ENCODE measurements around the gene TARS3.
A peak's percentile ranks its signal among the peaks of the same experiment; 100 is the strongest.

The TARS3 gene

DNA sequence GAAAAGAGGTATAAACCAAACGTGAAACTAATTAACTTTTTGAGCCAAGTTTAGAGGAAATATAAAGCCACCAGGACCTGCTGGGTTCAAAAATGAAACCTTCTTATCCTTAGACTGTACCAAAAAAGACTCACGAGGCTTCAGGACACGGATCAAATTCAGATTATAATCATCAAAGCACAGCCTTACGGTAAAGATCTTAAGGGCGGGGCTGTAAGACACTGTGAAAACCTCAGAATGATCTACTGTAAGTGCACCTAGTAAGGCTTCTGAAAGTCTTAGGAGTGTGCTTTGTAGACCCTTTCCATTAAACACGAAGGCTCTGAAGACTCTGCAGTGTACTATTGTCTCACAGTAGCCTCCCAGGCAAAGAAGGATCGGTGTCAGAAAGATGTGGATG lies 26.8 kb downstream of the TARS3 start:
- no peak for DNase-seq

DNA sequence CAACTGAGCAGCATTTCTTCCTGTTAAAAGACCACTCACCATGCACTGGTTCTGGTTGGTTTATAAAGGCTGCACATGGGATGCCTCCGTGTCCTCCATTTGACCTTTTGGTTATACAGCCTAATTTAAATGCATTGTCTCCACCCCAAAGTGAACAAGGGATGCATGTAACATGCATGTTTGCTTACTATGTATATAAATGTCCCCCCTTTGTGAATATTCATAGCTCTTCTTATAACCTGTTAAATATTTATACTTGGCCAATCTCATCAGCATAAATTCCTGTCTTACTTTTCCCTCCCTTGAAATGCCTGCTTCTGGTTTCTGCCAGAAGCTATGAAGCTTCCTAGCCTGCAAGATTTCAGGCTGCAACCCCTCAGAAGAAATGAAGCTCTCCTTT lies 27.4 kb downstream of the TARS3 start:
- Histone ChIP-seq H2BK120ac (ENCODE audit: low read depth, low read length) (no peak overlapping the region), H3K18ac (ENCODE audit: low read length) (no peak overlapping the region), H3K4me3 (ENCODE audit: low read length) (no peak overlapping the region), H3K4ac (ENCODE audit: low read depth, low read length) (no peak overlapping the region), H3K79me1 (ENCODE audit: low read length) (no peaks in the 10 kb centered on the region), H3K79me2 (ENCODE audit: control insufficient read depth, insufficient read depth, low read length) (no peaks in the 10 kb centered on the region), H3K4me2 (ENCODE audit: low read length) (no peak overlapping the region), H3K9ac (ENCODE audit: low read length) (no peak overlapping the region), H3K36me3 (ENCODE audit: control insufficient read depth, insufficient read depth, low read length) (no peaks in the 10 kb centered on the region), H3K27ac (ENCODE audit: low read depth, low read length) (no peak overlapping the region), H4K5ac (ENCODE audit: low read length) (no peak overlapping the region), H3K56ac (ENCODE audit: low read length) (no peak overlapping the region), H2BK5ac (ENCODE audit: low read length) (no peak overlapping the region), H3K27me3 (ENCODE audit: insufficient read depth, low read length, poor library complexity) (no peaks in the 10 kb centered on the region), H4K8ac (ENCODE audit: low read depth, low read length) (no peak overlapping the region), H3K23ac (ENCODE audit: low read length) (no peak overlapping the region), H2BK15ac (replicated peaks; ENCODE audit: low read depth) (no peak overlapping the region), H3K4me1 (ENCODE audit: control insufficient read depth, low read depth, low read length) (no peaks in the 10 kb centered on the region), H2AK5ac (ENCODE audit: low read length) (no peak overlapping the region)
- DNase-seq, result no peak
- no CpG with 5 or more reads among the region's 1 CpG for WGBS (ENCODE audit: extremely low coverage, insufficient coverage, low lambda C conversion rate)

More for the DNA sequence above, 26.8 kb downstream of the TARS3 start:
- Histone ChIP-seq H3K27me3 (ENCODE audit: insufficient read depth, low read length, poor library complexity) (no peaks in the 10 kb centered on the region), H3K56ac (ENCODE audit: low read length) (no peak overlapping the region), H3K23ac (ENCODE audit: low read length) (no peak overlapping the region), H3K4me3 (ENCODE audit: low read length) (no peak overlapping the region), H3K18ac (ENCODE audit: low read length) (no peak overlapping the region), H2BK120ac (ENCODE audit: low read depth, low read length) (no peak overlapping the region), H3K4me1 (ENCODE audit: control insufficient read depth, low read depth, low read length) (no peaks in the 10 kb centered on the region), H3K79me2 (ENCODE audit: control insufficient read depth, insufficient read depth, low read length) (no peaks in the 10 kb centered on the region), H2BK15ac (replicated peaks; ENCODE audit: low read depth) (no peak overlapping the region), H3K9ac (ENCODE audit: low read length) (no peak overlapping the region), H2BK5ac (ENCODE audit: low read length) (no peak overlapping the region), H3K79me1 (ENCODE audit: low read length) (no peaks in the 10 kb centered on the region), H3K4ac (ENCODE audit: low read depth, low read length) (no peak overlapping the region), H4K5ac (ENCODE audit: low read length) (no peak overlapping the region), H3K36me3 (ENCODE audit: control insufficient read depth, insufficient read depth, low read length) (no peaks in the 10 kb centered on the region), H4K8ac (ENCODE audit: low read depth, low read length) (no peak overlapping the region), H3K4me2 (ENCODE audit: low read length) (no peak overlapping the region), H2AK5ac (ENCODE audit: low read length) (no peak overlapping the region), H3K27ac (ENCODE audit: low read depth, low read length) (no peak overlapping the region)
- WGBS (ENCODE audit: extremely low coverage, insufficient coverage, low lambda C conversion rate), result no CpG with 5 or more reads among the region's 7 CpGs

DNA sequence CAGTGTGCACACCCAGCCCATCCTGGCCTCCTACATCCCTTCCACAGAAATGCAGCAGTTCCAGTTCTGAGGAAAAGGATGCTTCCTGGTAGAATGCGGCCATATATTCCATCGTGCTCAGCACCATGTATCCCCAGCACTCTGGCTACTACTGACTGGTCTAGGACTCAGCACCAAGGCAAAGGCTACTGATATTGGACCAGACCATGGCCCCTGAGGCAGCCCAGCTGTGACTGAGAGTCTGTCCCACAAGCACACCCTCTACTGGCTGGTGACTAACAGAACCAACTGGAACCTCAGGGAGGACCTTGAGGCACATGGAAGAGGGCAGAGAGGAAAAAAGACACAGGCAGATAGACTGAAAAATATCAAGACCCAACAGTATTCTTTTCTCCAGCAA lies 30.0 kb downstream of the TARS3 start:
- no peak overlapping the region for H2AK5ac ChIP-seq (ENCODE audit: low read length)
- no peak overlapping the region for H3K56ac ChIP-seq (ENCODE audit: low read length)
- no peak overlapping the region for H3K9ac ChIP-seq (ENCODE audit: low read length)
- no peaks in the 10 kb centered on the region for H3K79me1 ChIP-seq (ENCODE audit: low read length)
- no peak overlapping the region for H2BK120ac ChIP-seq (ENCODE audit: low read depth, low read length)
- no peak overlapping the region for H3K4me2 ChIP-seq (ENCODE audit: low read length)
- no peaks in the 10 kb centered on the region for H3K79me2 ChIP-seq (ENCODE audit: control insufficient read depth, insufficient read depth, low read length)
- H3K27me3 ChIP-seq (ENCODE audit: insufficient read depth, low read length, poor library complexity), result no peaks in the 10 kb centered on the region
- H3K27ac ChIP-seq (ENCODE audit: low read depth, low read length), result no peak overlapping the region
- no peaks in the 10 kb centered on the region for H3K4me1 ChIP-seq (ENCODE audit: control insufficient read depth, low read depth, low read length)
- no peak overlapping the region for H2BK5ac ChIP-seq (ENCODE audit: low read length)
- no peak overlapping the region for H2BK15ac ChIP-seq (replicated peaks; ENCODE audit: low read depth)
- DNase-seq, result peak; percentile 43
- no peak overlapping the region for H3K18ac ChIP-seq (ENCODE audit: low read length)
- no peak overlapping the region for H4K5ac ChIP-seq (ENCODE audit: low read length)
- no peaks in the 10 kb centered on the region for H3K36me3 ChIP-seq (ENCODE audit: control insufficient read depth, insufficient read depth, low read length)
- no CpG with 5 or more reads among the region's 2 CpGs for WGBS (ENCODE audit: extremely low coverage, insufficient coverage, low lambda C conversion rate)
- H4K8ac ChIP-seq (ENCODE audit: low read depth, low read length), result no peak overlapping the region
- H3K4ac ChIP-seq (ENCODE audit: low read depth, low read length), result no peak overlapping the region
- no peak overlapping the region for H3K23ac ChIP-seq (ENCODE audit: low read length)
- no peak overlapping the region for H3K4me3 ChIP-seq (ENCODE audit: low read length)

DNA sequence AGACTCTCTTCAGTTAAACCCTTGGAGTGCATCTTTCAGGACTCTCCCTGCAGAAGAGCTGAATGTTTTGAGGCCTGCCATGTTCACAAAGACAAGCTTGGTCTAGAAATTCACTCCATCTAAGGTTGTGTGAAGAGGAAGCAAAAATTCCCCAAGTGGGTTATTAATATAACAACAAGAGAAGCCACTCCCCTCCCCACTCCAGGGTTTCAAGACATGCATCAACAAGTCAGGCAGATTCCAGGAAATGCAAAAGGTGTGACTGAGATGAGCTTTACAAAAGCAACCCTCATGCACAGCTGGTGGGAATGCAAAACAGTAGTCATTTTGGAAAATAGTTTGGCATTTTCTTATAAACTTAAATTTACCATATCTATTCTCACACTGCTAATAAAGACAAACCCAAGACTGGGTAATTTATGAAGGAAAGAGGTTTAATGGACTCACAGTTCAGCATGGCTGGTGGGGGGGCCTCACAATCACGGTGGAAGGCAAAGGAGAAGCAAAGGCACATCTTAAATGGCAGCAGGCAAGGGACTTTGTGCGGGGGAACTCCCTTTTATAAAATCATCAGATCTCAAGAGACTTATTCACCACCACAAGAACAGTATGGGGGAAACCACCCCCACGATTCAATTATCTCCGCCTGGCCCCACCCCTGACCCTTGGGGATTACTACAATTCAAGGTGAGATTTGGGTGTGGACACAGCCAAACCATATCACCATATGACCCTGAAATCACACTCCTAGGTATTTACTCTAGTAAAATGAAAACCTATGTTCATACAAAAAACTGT lies 31.3 kb downstream of the TARS3 start:
- Histone ChIP-seq H3K36me3 (ENCODE audit: control insufficient read depth, insufficient read depth, low read length) (no peaks in the 10 kb centered on the region), H3K27ac (ENCODE audit: low read depth, low read length) (no peak overlapping the region)
- WGBS (ENCODE audit: extremely low coverage, insufficient coverage, low lambda C conversion rate), result no CpG with 5 or more reads among the region's 4 CpGs

DNA sequence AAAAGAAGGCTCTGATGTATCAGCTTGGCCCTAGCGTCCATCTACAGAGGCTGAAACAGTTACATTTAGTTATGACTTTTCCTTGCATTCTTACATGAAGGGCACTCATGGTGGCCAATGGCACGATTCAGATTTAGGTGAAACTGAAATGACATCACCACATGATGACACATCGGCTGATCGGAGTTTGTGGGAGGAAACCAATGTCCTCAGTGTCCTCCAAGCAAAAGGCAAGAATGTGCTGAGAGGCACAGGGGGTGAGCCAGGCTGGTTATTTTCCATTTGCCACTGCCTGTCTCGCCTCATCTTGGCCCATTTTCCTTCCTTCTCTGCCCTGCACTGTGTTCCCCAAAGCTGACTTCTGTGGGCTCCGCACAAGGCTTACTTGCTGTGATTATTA lies 34.4 kb downstream of the TARS3 start:
- peak; percentile 71 for DNase-seq
- Histone ChIP-seq H3K23ac (ENCODE audit: low read length) (no peak overlapping the region), H3K18ac (ENCODE audit: low read length) (no peak overlapping the region), H3K4ac (ENCODE audit: low read depth, low read length) (no peak overlapping the region), H3K27me3 (ENCODE audit: insufficient read depth, low read length, poor library complexity) (no peaks in the 10 kb centered on the region), H3K79me2 (ENCODE audit: control insufficient read depth, insufficient read depth, low read length) (no peaks in the 10 kb centered on the region), H2BK15ac (replicated peaks; ENCODE audit: low read depth) (no peak overlapping the region), H3K9ac (ENCODE audit: low read length) (no peak overlapping the region), H2BK120ac (ENCODE audit: low read depth, low read length) (no peak overlapping the region), H3K56ac (ENCODE audit: low read length) (no peak overlapping the region), H3K27ac (ENCODE audit: low read depth, low read length) (no peak overlapping the region), H2AK5ac (ENCODE audit: low read length) (no peak overlapping the region), H3K79me1 (ENCODE audit: low read length) (no peaks in the 10 kb centered on the region), H3K36me3 (ENCODE audit: control insufficient read depth, insufficient read depth, low read length) (no peaks in the 10 kb centered on the region), H3K4me2 (ENCODE audit: low read length) (no peak overlapping the region), H3K4me1 (ENCODE audit: control insufficient read depth, low read depth, low read length) (no peaks in the 10 kb centered on the region), H2BK5ac (ENCODE audit: low read length) (no peak overlapping the region), H3K4me3 (ENCODE audit: low read length) (no peak overlapping the region), H4K5ac (ENCODE audit: low read length) (no peak overlapping the region), H4K8ac (ENCODE audit: low read depth, low read length) (no peak overlapping the region)
- WGBS (ENCODE audit: extremely low coverage, insufficient coverage, low lambda C conversion rate), result no CpG with 5 or more reads among the region's 6 CpGs

More for the DNA sequence above, 31.3 kb downstream of the TARS3 start:
- no peak overlapping the region for H3K18ac ChIP-seq (ENCODE audit: low read length)
- H2BK120ac ChIP-seq (ENCODE audit: low read depth, low read length), result no peak overlapping the region
- H2BK15ac ChIP-seq (replicated peaks; ENCODE audit: low read depth), result no peak overlapping the region
- no peak overlapping the region for H3K4me2 ChIP-seq (ENCODE audit: low read length)
- no peak overlapping the region for H2AK5ac ChIP-seq (ENCODE audit: low read length)
- no peak overlapping the region for H4K5ac ChIP-seq (ENCODE audit: low read length)
- H3K79me1 ChIP-seq (ENCODE audit: low read length), result no peaks in the 10 kb centered on the region
- H3K56ac ChIP-seq (ENCODE audit: low read length), result no peak overlapping the region
- no peak overlapping the region for H3K4me3 ChIP-seq (ENCODE audit: low read length)
- H2BK5ac ChIP-seq (ENCODE audit: low read length), result no peak overlapping the region
- H3K23ac ChIP-seq (ENCODE audit: low read length), result no peak overlapping the region
- no peaks in the 10 kb centered on the region for H3K27me3 ChIP-seq (ENCODE audit: insufficient read depth, low read length, poor library complexity)
- no peak overlapping the region for H3K4ac ChIP-seq (ENCODE audit: low read depth, low read length)
- H3K9ac ChIP-seq (ENCODE audit: low read length), result no peak overlapping the region
- no peak for DNase-seq
- H4K8ac ChIP-seq (ENCODE audit: low read depth, low read length), result no peak overlapping the region
- no peaks in the 10 kb centered on the region for H3K79me2 ChIP-seq (ENCODE audit: control insufficient read depth, insufficient read depth, low read length)
- no peaks in the 10 kb centered on the region for H3K4me1 ChIP-seq (ENCODE audit: control insufficient read depth, low read depth, low read length)

DNA sequence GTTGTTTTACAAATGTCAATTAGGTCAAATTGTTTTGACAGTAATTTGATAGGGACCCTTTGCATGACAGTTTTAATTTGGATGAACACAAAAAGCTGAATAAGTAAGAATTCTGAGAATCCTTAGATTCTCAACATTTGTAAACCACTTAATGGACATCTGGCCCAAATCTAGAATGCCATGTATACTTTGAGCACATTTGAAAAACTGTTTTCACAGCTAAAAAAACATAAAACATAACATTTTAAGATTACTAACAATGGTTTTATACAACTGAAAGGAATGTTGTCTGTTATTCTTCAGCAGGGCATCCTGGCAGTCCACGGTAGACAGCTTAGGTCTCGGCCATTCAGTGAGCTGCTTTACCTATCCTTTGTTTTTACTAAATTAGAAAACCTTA lies 37.6 kb downstream of the TARS3 start:
- Histone ChIP-seq H3K4me3 (ENCODE audit: low read length) (no peak overlapping the region), H3K23ac (ENCODE audit: low read length) (no peak overlapping the region), H3K27ac (ENCODE audit: low read depth, low read length) (no peak overlapping the region), H3K4me1 (ENCODE audit: control insufficient read depth, low read depth, low read length) (no peaks in the 10 kb centered on the region), H3K56ac (ENCODE audit: low read length) (no peak overlapping the region), H2BK5ac (ENCODE audit: low read length) (no peak overlapping the region), H2AK5ac (ENCODE audit: low read length) (no peak overlapping the region), H2BK120ac (ENCODE audit: low read depth, low read length) (no peak overlapping the region), H3K36me3 (ENCODE audit: control insufficient read depth, insufficient read depth, low read length) (no peaks in the 10 kb centered on the region), H3K18ac (ENCODE audit: low read length) (no peak overlapping the region), H3K79me1 (ENCODE audit: low read length) (no peaks in the 10 kb centered on the region), H3K4me2 (ENCODE audit: low read length) (no peak overlapping the region), H4K5ac (ENCODE audit: low read length) (no peak overlapping the region), H2BK15ac (replicated peaks; ENCODE audit: low read depth) (no peak overlapping the region), H3K79me2 (ENCODE audit: control insufficient read depth, insufficient read depth, low read length) (no peaks in the 10 kb centered on the region), H4K8ac (ENCODE audit: low read depth, low read length) (no peak overlapping the region), H3K9ac (ENCODE audit: low read length) (no peak overlapping the region), H3K4ac (ENCODE audit: low read depth, low read length) (no peak overlapping the region), H3K27me3 (ENCODE audit: insufficient read depth, low read length, poor library complexity) (no peaks in the 10 kb centered on the region)
- WGBS (ENCODE audit: extremely low coverage, insufficient coverage, low lambda C conversion rate), result no CpG with 5 or more reads among the region's 2 CpGs
- DNase-seq, result no peak
